ENCODE results near the gene CHURC1.

Gene CHURC1

GRCh38 chr14:64914237-64915028 is at the start of gene CHURC1:
Gene CHURC1 (plus strand): TSS chr14:64914455. CDS start chr14:64914496, 41 bp downstream.
- H3K27ac ChIP-seq (ENCODE audit: low read depth, low read length), result peak within 1 kb of the TSS; percentile 92
- H3K27me3 ChIP-seq (ENCODE audit: control insufficient read depth, insufficient read depth, low read length), result no peaks in the 10 kb centered on the region
- peaks cover 8% of the 10 kb centered on the region; the same call in 1 of the 2 replicates for H3K4me1 ChIP-seq (ENCODE audit: control insufficient read depth, insufficient read depth, low read length)
- no peaks in the 10 kb centered on the region for H3K9me3 ChIP-seq (ENCODE audit: control insufficient read depth, insufficient read depth, low read depth, low read length)
- peak within 1 kb of the TSS; percentile 93 for H3K4me3 ChIP-seq (ENCODE audit: low read depth, low read length)
- H3K36me3 ChIP-seq (ENCODE audit: control insufficient read depth, insufficient read depth, low read length), result no peaks in the 10 kb centered on the region
- H3K9ac ChIP-seq (ENCODE audit: low read length), result peak within 1 kb of the TSS; percentile 97

GRCh38 chr14:64865109-64865508 is 49.1 kb upstream of the CHURC1 start:
- no peak overlapping the region for H3K27ac ChIP-seq (ENCODE audit: low read depth, low read length)
- peaks cover 18% of the 10 kb centered on the region for H3K4me1 ChIP-seq (ENCODE audit: control insufficient read depth, insufficient read depth, low read length)
- H3K27me3 ChIP-seq (ENCODE audit: control insufficient read depth, insufficient read depth, low read length), result no peaks in the 10 kb centered on the region

DNA sequence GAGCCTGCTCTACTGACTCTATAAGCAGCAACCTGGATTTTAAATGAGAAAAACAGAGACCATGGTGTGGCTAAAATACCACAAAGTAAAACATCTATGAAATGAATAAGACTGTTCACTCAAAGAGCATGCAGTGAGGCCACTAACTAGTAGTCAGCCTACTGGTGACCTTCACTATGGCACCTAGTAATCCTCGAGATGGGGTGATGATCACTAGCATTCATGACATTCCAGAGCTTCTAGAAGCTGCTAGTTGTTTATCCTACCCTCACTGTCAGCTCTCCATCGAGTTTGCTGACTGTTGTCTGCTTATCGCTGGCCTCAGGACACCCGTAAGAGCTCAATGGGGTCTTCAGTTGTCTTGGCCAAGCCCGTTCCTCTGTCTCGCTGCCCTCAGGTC is 48.3 kb upstream of the CHURC1 start:
- Histone ChIP-seq H3K9me3 (ENCODE audit: control insufficient read depth, insufficient read depth, low read depth, low read length) (no peaks in the 10 kb centered on the region), H3K36me3 (ENCODE audit: control insufficient read depth, insufficient read depth, low read length) (no peaks in the 10 kb centered on the region), H3K27me3 (ENCODE audit: control insufficient read depth, insufficient read depth, low read length) (no peaks in the 10 kb centered on the region), H3K27ac (ENCODE audit: low read depth, low read length) (no peak overlapping the region), H3K4me3 (ENCODE audit: low read depth, low read length) (no peak overlapping the region), H3K4me1 (ENCODE audit: control insufficient read depth, insufficient read depth, low read length) (peaks cover 18% of the 10 kb centered on the region), H3K9ac (ENCODE audit: low read length) (no peak overlapping the region)

More at GRCh38 chr14:64865109-64865508, 49.1 kb upstream of the CHURC1 start:
- Histone ChIP-seq H3K9ac (ENCODE audit: low read length) (no peak overlapping the region), H3K4me3 (ENCODE audit: low read depth, low read length) (no peak overlapping the region), H3K9me3 (ENCODE audit: control insufficient read depth, insufficient read depth, low read depth, low read length) (no peaks in the 10 kb centered on the region), H3K36me3 (ENCODE audit: control insufficient read depth, insufficient read depth, low read length) (no peaks in the 10 kb centered on the region)

DNA sequence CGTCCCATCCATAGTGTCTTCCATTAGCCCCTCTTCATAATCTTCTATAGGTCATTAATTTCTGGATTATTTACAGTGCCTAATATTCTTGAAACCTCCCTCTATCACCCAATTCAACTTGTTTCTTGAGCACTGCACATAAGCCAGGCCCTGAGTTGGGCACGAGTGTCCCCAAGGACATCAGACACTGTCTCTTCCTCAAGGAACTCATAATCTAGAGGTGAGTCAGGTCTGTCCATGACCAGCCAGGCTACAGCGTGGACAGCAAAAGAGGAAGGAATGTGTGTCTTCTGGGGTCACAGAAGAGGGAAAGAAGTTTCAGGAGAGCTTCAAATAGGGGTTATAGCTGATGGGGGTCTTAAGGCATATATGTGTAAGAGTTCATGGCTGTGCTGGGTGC is 47.1 kb upstream of the CHURC1 start:
- Histone ChIP-seq H3K36me3 (ENCODE audit: control insufficient read depth, insufficient read depth, low read length) (no peaks in the 10 kb centered on the region), H3K9ac (ENCODE audit: low read length) (no peak overlapping the region), H3K27ac (ENCODE audit: low read depth, low read length) (no peak overlapping the region), H3K9me3 (ENCODE audit: control insufficient read depth, insufficient read depth, low read depth, low read length) (no peaks in the 10 kb centered on the region), H3K4me3 (ENCODE audit: low read depth, low read length) (no peak overlapping the region), H3K27me3 (ENCODE audit: control insufficient read depth, insufficient read depth, low read length) (no peaks in the 10 kb centered on the region), H3K4me1 (ENCODE audit: control insufficient read depth, insufficient read depth, low read length) (peaks cover 18% of the 10 kb centered on the region)

- Histone ChIP-seq H3K4me3 (ENCODE audit: low read depth, low read length) (no peak overlapping the region), H3K4me1 (ENCODE audit: control insufficient read depth, insufficient read depth, low read length) (peaks cover 18% of the 10 kb centered on the region), H3K36me3 (ENCODE audit: control insufficient read depth, insufficient read depth, low read length) (no peaks in the 10 kb centered on the region), H3K27me3 (ENCODE audit: control insufficient read depth, insufficient read depth, low read length) (no peaks in the 10 kb centered on the region), H3K27ac (ENCODE audit: low read depth, low read length) (no peak overlapping the region), H3K9ac (ENCODE audit: low read length) (no peak overlapping the region), H3K9me3 (ENCODE audit: control insufficient read depth, insufficient read depth, low read depth, low read length) (no peaks in the 10 kb centered on the region)
Measured at GRCh38 chr14:64868379-64868778, 45.9 kb upstream of the CHURC1 start.

- H3K27me3 ChIP-seq (ENCODE audit: control insufficient read depth, insufficient read depth, low read length), result no peaks in the 10 kb centered on the region
- H3K4me3 ChIP-seq (ENCODE audit: low read depth, low read length), result no peak overlapping the region
- no peaks in the 10 kb centered on the region for H3K36me3 ChIP-seq (ENCODE audit: control insufficient read depth, insufficient read depth, low read length)
- H3K9me3 ChIP-seq (ENCODE audit: control insufficient read depth, insufficient read depth, low read depth, low read length), result no peaks in the 10 kb centered on the region
- peaks cover 18% of the 10 kb centered on the region for H3K4me1 ChIP-seq (ENCODE audit: control insufficient read depth, insufficient read depth, low read length)
- no peak overlapping the region for H3K9ac ChIP-seq (ENCODE audit: low read length)
- H3K27ac ChIP-seq (ENCODE audit: low read depth, low read length), result no peak overlapping the region
Measured at GRCh38 chr14:64868841-64869240, 45.4 kb upstream of the CHURC1 start.

DNA sequence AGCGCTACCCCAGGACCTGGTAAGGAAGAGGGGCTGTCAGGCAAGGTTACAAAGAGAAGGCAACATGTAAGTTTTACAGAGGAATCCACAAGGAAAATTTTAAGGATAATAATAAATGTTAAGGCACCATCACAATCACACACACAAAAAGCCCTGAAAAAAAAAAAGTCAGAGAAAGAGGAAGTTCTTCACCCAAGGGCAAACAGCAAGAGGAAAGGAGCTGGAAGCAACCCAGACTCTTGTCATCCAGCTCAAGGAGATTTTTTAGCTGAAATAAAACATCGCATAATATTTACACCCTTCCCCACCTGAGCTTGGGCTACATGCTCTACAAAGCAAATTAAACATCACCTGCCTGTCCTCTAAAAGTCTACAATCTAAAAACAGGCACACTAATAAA is 44.1 kb upstream of the CHURC1 start:
- H3K9me3 ChIP-seq (ENCODE audit: control insufficient read depth, insufficient read depth, low read depth, low read length), result no peaks in the 10 kb centered on the region
- H3K27me3 ChIP-seq (ENCODE audit: control insufficient read depth, insufficient read depth, low read length), result peaks cover 3% of the 10 kb centered on the region; the same call in 1 of the 2 replicates
- H3K4me1 ChIP-seq (ENCODE audit: control insufficient read depth, insufficient read depth, low read length), result peaks cover 14% of the 10 kb centered on the region
- H3K27ac ChIP-seq (ENCODE audit: low read depth, low read length), result no peak overlapping the region
- no peaks in the 10 kb centered on the region for H3K36me3 ChIP-seq (ENCODE audit: control insufficient read depth, insufficient read depth, low read length)
- no peak overlapping the region for H3K4me3 ChIP-seq (ENCODE audit: low read depth, low read length)
- H3K9ac ChIP-seq (ENCODE audit: low read length), result no peak overlapping the region

DNA sequence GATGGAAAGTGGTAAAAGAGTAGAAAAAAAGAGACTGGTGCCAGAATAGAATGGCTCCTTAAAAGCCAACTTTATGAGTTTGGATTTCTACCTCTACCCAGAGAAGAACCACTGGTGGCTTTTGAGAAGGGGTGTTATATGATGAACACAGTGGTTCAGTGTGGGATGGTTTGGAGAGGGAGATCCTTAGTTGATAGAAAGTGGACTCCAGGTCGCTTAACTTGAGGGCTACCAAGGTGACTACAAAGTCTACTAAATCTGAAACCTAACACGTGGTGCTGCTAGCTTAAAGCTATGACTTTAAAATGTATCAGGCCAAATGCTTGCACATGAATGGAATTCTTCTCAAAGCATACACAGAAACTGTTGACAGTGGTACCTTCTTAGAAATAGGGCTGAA is 42.9 kb upstream of the CHURC1 start:
- Histone ChIP-seq H3K27me3 (ENCODE audit: control insufficient read depth, insufficient read depth, low read length) (peaks cover 12% of the 10 kb centered on the region), H3K4me3 (ENCODE audit: low read depth, low read length) (no peak overlapping the region), H3K36me3 (ENCODE audit: control insufficient read depth, insufficient read depth, low read length) (no peaks in the 10 kb centered on the region), H3K27ac (ENCODE audit: low read depth, low read length) (no peak overlapping the region), H3K4me1 (ENCODE audit: control insufficient read depth, insufficient read depth, low read length) (peaks cover 2% of the 10 kb centered on the region; the same call in 1 of the 2 replicates), H3K9ac (ENCODE audit: low read length) (no peak overlapping the region), H3K9me3 (ENCODE audit: control insufficient read depth, insufficient read depth, low read depth, low read length) (no peaks in the 10 kb centered on the region)

DNA sequence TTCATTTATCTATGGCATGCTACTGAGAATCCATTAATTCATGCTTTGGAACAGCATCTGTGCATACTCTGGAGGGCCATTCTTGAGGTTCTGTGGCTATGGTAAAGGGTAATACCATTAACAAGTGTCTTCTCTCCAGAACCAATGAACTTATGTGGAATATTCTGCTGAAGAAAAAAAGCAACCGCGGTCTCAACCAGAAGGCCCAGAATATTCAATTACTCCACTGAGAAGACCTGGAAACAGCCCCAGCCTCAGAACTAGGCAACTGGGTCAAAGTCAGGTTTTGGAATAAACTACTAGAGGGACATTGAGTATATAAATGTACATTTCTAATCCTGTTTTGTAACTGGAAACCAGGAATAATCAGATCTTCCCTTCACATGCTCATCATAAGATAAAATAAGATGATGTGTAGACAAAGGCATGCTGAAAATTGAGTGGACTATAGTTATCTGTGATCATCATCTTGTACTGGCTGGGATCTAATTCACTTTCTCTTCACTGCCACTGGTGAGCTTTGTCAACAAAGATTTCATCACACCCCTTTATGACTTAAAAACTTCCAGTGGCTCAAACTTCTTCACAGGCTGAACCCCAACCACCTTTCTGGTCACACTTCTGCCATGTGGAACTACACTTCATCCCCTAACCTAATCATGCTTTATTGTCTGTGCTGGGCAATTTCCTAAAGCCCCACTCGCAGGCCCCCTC is 40.6 kb upstream of the CHURC1 start:
- peaks cover 35% of the 10 kb centered on the region for H3K27me3 ChIP-seq (ENCODE audit: control insufficient read depth, insufficient read depth, low read length)
- H3K4me3 ChIP-seq (ENCODE audit: low read depth, low read length), result no peak overlapping the region
- no peak overlapping the region for H3K9ac ChIP-seq (ENCODE audit: low read length)
- no peaks in the 10 kb centered on the region for H3K36me3 ChIP-seq (ENCODE audit: control insufficient read depth, insufficient read depth, low read length)
- no peaks in the 10 kb centered on the region; the same call in 1 of the 2 replicates for H3K4me1 ChIP-seq (ENCODE audit: control insufficient read depth, insufficient read depth, low read length)
- no peaks in the 10 kb centered on the region for H3K9me3 ChIP-seq (ENCODE audit: control insufficient read depth, insufficient read depth, low read depth, low read length)
- no peak overlapping the region for H3K27ac ChIP-seq (ENCODE audit: low read depth, low read length)

DNA sequence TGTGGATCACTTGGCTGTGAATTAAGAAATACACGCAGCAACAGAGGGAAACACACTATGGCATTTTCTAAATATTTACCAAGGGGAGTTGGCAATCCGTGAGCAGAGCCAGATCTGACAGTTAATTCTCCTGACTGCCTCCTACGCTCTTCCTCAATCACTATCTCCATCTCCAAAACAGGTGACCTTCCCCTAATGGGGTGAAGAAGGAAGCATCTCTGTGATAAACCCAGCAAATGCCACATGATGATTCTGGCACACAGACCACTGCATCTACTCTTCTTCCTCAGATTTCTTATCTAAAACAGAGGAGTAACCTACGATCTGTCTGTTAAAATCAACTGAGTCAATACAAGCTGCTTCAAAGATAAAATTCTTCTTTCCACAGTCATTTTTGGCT is 38.9 kb upstream of the CHURC1 start:
- Histone ChIP-seq H3K4me3 (ENCODE audit: low read depth, low read length) (no peak overlapping the region), H3K9me3 (ENCODE audit: control insufficient read depth, insufficient read depth, low read depth, low read length) (no peaks in the 10 kb centered on the region)

GRCh38 chr14:64877846-64878245 is 36.4 kb upstream of the CHURC1 start:
- Histone ChIP-seq H3K27me3 (ENCODE audit: control insufficient read depth, insufficient read depth, low read length) (peaks cover 75% of the 10 kb centered on the region), H3K9ac (ENCODE audit: low read length) (no peak overlapping the region), H3K36me3 (ENCODE audit: control insufficient read depth, insufficient read depth, low read length) (no peaks in the 10 kb centered on the region), H3K4me1 (ENCODE audit: control insufficient read depth, insufficient read depth, low read length) (no peaks in the 10 kb centered on the region; the same call in 1 of the 2 replicates), H3K9me3 (ENCODE audit: control insufficient read depth, insufficient read depth, low read depth, low read length) (no peaks in the 10 kb centered on the region), H3K4me3 (ENCODE audit: low read depth, low read length) (no peak overlapping the region), H3K27ac (ENCODE audit: low read depth, low read length) (no peak overlapping the region)

More for the DNA sequence above, 38.9 kb upstream of the CHURC1 start:
- no peak overlapping the region for H3K27ac ChIP-seq (ENCODE audit: low read depth, low read length)
- H3K27me3 ChIP-seq (ENCODE audit: control insufficient read depth, insufficient read depth, low read length), result peaks cover 50% of the 10 kb centered on the region
- H3K9ac ChIP-seq (ENCODE audit: low read length), result no peak overlapping the region
- H3K4me1 ChIP-seq (ENCODE audit: control insufficient read depth, insufficient read depth, low read length), result no peaks in the 10 kb centered on the region; the same call in 1 of the 2 replicates
- H3K36me3 ChIP-seq (ENCODE audit: control insufficient read depth, insufficient read depth, low read length), result no peaks in the 10 kb centered on the region

All from HUES6 (cell line).